SK-N-DZ (cell line): ENCODE data around the gene PHLDA2.

Experiments used
- DNase-seq: peaks from one replicate; pipeline ENCODE4 v3.0.0-alpha.2; 2015; ENCODE audit warnings: low spot score
- small RNA-seq, 2 experiments: library from RNA; depleted of rRNA; stranded (forward); fragments of <200 nt; gene quantifications; one replicate each; pipeline ENCODE3, GENCODE V24; 2014

PHLDA2 gene

DNA sequence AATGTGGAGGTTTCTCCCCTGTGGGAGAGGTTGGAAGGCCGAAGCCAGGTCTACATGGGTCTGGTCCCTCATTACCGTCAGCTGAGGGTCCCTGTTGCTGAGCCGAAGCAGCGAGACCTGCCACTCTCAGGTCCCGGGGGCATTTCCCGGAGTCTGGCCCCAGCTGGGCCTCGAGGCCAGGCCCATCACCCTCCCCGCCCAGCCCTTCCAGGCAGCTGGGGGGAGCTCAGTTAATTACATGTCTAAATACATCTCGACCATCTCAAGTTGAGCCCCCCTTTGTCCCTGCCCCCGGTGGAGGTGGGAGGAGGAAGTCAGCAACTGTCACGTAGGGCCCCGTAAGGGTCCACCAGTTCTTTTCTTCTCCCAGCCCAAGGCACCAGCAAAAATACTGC is 47.2 kb downstream of the PHLDA2 start:
- DNase-seq: no peak

DNA sequence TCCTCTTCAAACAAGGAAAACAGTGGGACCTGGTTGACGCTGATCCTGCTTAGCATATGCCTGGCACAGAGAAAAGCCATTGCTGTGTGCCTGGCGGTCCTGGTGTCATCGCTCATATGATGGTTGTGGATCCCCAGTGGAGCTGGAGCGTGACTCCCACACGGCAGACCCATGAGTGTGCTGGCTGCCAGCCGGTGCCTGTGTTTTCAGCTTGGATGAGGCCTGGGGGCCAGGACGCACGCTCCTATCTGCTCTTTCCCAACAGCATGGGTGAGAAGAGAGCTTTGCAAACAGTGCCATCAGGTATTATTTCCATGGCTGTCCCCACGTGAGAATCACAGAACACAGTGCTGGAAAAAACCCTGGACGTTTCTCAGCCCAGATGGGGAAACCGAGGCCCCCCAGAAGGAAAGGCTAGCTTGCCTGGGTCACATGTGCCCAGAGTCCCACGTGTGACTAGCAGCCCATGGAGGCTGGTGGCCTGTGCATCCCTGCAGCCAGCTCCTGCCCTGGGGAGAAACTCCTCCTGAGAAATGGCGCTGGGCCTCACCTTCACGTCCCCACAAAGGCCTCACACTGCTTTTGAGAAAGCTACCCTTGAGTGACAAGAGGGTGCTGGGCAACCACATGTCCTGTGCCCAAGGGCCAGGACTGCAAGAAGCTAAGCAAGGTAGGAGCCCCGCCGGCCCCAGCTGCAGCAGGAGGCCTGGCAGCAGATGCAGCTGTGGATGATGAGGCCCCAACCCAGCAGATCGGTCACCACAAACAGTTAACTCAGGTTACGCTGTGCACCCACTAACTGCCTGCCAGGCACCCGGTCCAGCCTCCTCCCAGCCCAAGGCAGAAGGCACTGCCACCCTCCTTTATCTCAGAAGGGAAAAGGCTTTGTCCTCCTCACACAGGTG is 47.9 kb downstream of the PHLDA2 start:
- no peak for DNase-seq

DNA sequence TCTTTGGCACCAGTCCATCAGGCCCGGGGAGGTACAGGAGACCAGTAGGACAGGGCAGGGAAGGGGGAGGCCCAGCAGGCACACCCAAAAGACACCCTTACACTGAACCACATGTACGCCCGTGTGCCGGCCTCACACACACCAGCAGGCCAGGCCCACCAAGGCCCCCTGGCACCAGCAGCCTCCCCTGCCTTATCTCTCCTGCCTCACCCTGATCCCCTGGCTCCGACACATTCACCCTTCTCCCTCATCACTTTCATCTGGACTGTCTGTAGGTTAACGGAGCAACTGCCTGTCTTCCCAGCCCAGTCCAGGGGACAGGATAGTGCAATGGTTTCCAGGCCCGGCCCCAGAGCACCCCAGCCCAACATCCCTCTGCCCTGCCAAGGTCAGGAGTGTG is 48.6 kb downstream of the PHLDA2 start:
- no peak for DNase-seq

DNA sequence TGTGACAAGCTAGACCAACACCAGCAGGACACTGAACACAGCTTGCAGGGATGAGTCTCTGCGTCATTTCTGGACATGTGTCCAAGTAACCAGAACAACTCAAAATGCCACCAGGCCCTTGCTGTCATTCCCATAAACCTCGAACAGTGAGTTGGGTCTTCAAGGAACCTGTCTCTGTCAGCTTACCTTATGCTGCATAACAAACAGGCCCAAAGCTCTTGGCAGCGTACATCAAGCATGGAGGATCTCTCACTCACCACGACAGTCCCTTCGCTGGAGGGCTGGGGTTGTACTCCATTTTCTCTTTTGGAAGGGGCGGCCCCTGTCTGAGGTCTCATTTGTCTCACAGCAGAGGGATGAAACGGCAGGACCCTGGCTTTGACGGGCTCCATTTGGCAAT is 50.4 kb downstream of the PHLDA2 start:
- no peak for DNase-seq

Small RNA genes within 50 kb of the gene (small RNA-seq; reads per million reads assigned to genes)
- 5.1 to 12.5 reads per million in 2 experiments for gene SNORA54
